HEK293 (cell line): ENCODE measurements around the gene TFAP2E.
A peak's percentile ranks its signal among the peaks of the same experiment; 100 is the strongest.

Source experiments
- CTCF ChIP-seq: fragments of 450-650 bp; formaldehyde crosslinking; IDR thresholded peaks from 2 replicates; pipeline ENCODE4 v1.5.1; 2016; ENCODE audit warnings: missing biosample characterization, missing genetic modification characterization
- SCRT1 ChIP-seq: fragments of 450-650 bp; formaldehyde crosslinking; IDR thresholded peaks from 2 replicates; pipeline ENCODE4 v1.5.1; 2016; ENCODE audit warnings: missing biosample characterization, missing genetic modification characterization, borderline replicate concordance
- ZBTB17 ChIP-seq: fragments of 450-650 bp; formaldehyde crosslinking; IDR thresholded peaks from 2 replicates; pipeline ENCODE4 v1.5.1; 2016; ENCODE audit warnings: missing biosample characterization, missing genetic modification characterization
- ZBTB20 ChIP-seq: fragments of 450-650 bp; formaldehyde crosslinking; IDR thresholded peaks from 2 replicates; pipeline ENCODE4 v1.5.1; 2016; ENCODE audit warnings: missing biosample characterization, missing genetic modification characterization
- ZBTB48 ChIP-seq: fragments of 450-650 bp; formaldehyde crosslinking; IDR thresholded peaks from 2 replicates; pipeline ENCODE4 v1.5.1; 2016; ENCODE audit warnings: missing biosample characterization, missing genetic modification characterization
- ZNF133 ChIP-seq: fragments of 450-650 bp; formaldehyde crosslinking; IDR thresholded peaks from 2 replicates; pipeline ENCODE4 v1.5.1; 2016; ENCODE audit warnings: missing biosample characterization, missing genetic modification characterization
- ZNF140 ChIP-seq: fragments of 450-650 bp; formaldehyde crosslinking; IDR thresholded peaks from 2 replicates; pipeline ENCODE4 v1.5.1; 2016; ENCODE audit warnings: missing biosample characterization, missing genetic modification characterization
- ZNF155 ChIP-seq: fragments of 450-650 bp; formaldehyde crosslinking; IDR thresholded peaks from 2 replicates; pipeline ENCODE4 v1.5.1; 2016; ENCODE audit warnings: missing biosample characterization, missing genetic modification characterization
- ZNF169 ChIP-seq: fragments of 450-650 bp; formaldehyde crosslinking; IDR thresholded peaks from 2 replicates; pipeline ENCODE4 v1.5.1; 2016; ENCODE audit warnings: missing biosample characterization, missing genetic modification characterization
- ZNF202 ChIP-seq: fragments of 450-650 bp; formaldehyde crosslinking; IDR thresholded peaks from 2 replicates; pipeline ENCODE4 v1.5.1; 2016; ENCODE audit warnings: missing biosample characterization, missing genetic modification characterization, borderline replicate concordance
- ZNF221 ChIP-seq: fragments of 450-650 bp; formaldehyde crosslinking; IDR thresholded peaks from 2 replicates; pipeline ENCODE4 v1.5.1; 2017; ENCODE audit warnings: missing biosample characterization, missing genetic modification characterization, borderline replicate concordance
- ZNF266 ChIP-seq: fragments of 450-650 bp; formaldehyde crosslinking; IDR thresholded peaks from 2 replicates; pipeline ENCODE4 v1.5.1; 2016; ENCODE audit warnings: missing biosample characterization, missing genetic modification characterization, low read depth
- ZNF280C ChIP-seq: fragments of 450-650 bp; formaldehyde crosslinking; IDR thresholded peaks from 2 replicates; pipeline ENCODE4 v1.5.1; 2016; ENCODE audit warnings: missing biosample characterization, missing genetic modification characterization
- ZNF302 ChIP-seq: fragments of 450-650 bp; formaldehyde crosslinking; IDR thresholded peaks from 2 replicates; pipeline ENCODE4 v1.5.1; 2016; ENCODE audit warnings: missing biosample characterization, missing genetic modification characterization, low read depth
- ZNF311 ChIP-seq: fragments of 450-650 bp; formaldehyde crosslinking; IDR thresholded peaks from 2 replicates; pipeline ENCODE4 v1.5.1; 2017; ENCODE audit warnings: missing biosample characterization, missing genetic modification characterization, borderline replicate concordance
- ZNF473 ChIP-seq: fragments of 450-650 bp; formaldehyde crosslinking; IDR thresholded peaks from 2 replicates; pipeline ENCODE4 v1.5.1; 2017; ENCODE audit warnings: missing biosample characterization, missing genetic modification characterization
- ZNF513 ChIP-seq: fragments of 450-650 bp; IDR thresholded peaks from 2 replicates; pipeline ENCODE4 v1.5.1; 2018; ENCODE audit warnings: missing biosample characterization, missing genetic modification characterization
- ZNF514 ChIP-seq: fragments of 450-650 bp; formaldehyde crosslinking; IDR thresholded peaks from 2 replicates; pipeline ENCODE4 v1.5.1; 2016; ENCODE audit warnings: missing biosample characterization, missing genetic modification characterization
- ZNF555 ChIP-seq: fragments of 450-650 bp; formaldehyde crosslinking; conservative IDR thresholded peaks from 2 replicates; pipeline ENCODE4 v1.5.1; 2017; ENCODE audit warnings: missing biosample characterization, mild to moderate bottlenecking, missing genetic modification characterization, inconsistent platforms
- ZNF626 ChIP-seq: fragments of 450-650 bp; sonication (Bioruptor Pico); formaldehyde crosslinking; IDR thresholded peaks from 2 replicates; pipeline ENCODE4 v1.5.1; 2018; ENCODE audit warnings: missing biosample characterization, missing genetic modification characterization, inconsistent platforms
- ZNF629 ChIP-seq: fragments of 450-650 bp; formaldehyde crosslinking; IDR thresholded peaks from 2 replicates; pipeline ENCODE4 v1.5.1; 2017; ENCODE audit warnings: missing biosample characterization, missing genetic modification characterization
- ZNF704 ChIP-seq: fragments of 450-650 bp; formaldehyde crosslinking; IDR thresholded peaks from 2 replicates; pipeline ENCODE4 v1.5.1; 2016; ENCODE audit warnings: missing biosample characterization, missing genetic modification characterization
- ZNF830 ChIP-seq: fragments of 450-650 bp; IDR thresholded peaks from 2 replicates; pipeline ENCODE4 v1.5.0; 2018; ENCODE audit warnings: missing biosample characterization, missing genetic modification characterization, low read depth, mild to moderate bottlenecking, moderate library complexity
- TF ChIP-seq, protein P1 (sequence below): IDR thresholded peaks from 2 replicates; pipeline ENCODE4 v1.6.1; 2011; ENCODE audit warnings: mild to moderate bottlenecking, low read depth, low read length, borderline replicate concordance
- TF ChIP-seq, protein P2 (sequence below): fragments of 450-650 bp; formaldehyde crosslinking; IDR thresholded peaks from 2 replicates; pipeline ENCODE4 v1.5.1; 2016; ENCODE audit warnings: missing biosample characterization, missing genetic modification characterization, borderline replicate concordance

Gene TFAP2E

GRCh38 chr1:35568975-35569395, 4.1 kb upstream of the TFAP2E start (continued):
- no peak for TF ChIP-seq ZNF280C (tag by site-specific recombination)
- no peak for TF ChIP-seq ZNF266 (tag by site-specific recombination)
- TF ChIP-seq ZNF140 (tag by site-specific recombination): no peak
- TF ChIP-seq SCRT1 (tag by site-specific recombination): no peak
- no peak for TF ChIP-seq ZNF133 (tag by site-specific recombination)
- TF ChIP-seq ZNF830 (tag by site-specific recombination): no peak
- TF ChIP-seq ZNF169: no peak
- TF ChIP-seq CTCF (tag by site-specific recombination): peak; percentile 91
- no peak for TF ChIP-seq ZNF473
- TF ChIP-seq ZNF202 (tag by site-specific recombination): no peak
- TF ChIP-seq, protein P1, sequence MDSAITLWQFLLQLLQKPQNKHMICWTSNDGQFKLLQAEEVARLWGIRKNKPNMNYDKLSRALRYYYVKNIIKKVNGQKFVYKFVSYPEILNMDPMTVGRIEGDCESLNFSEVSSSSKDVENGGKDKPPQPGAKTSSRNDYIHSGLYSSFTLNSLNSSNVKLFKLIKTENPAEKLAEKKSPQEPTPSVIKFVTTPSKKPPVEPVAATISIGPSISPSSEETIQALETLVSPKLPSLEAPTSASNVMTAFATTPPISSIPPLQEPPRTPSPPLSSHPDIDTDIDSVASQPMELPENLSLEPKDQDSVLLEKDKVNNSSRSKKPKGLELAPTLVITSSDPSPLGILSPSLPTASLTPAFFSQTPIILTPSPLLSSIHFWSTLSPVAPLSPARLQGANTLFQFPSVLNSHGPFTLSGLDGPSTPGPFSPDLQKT: no peak
- TF ChIP-seq ZBTB17 (tag by site-specific recombination): peak; percentile 44; the same call in 1 of the 2 replicates
- TF ChIP-seq ZNF629 (tag by site-specific recombination): no peak
- TF ChIP-seq ZNF302 (tag by site-specific recombination): no peak
- no peak for TF ChIP-seq ZNF704 (tag by site-specific recombination)
- TF ChIP-seq ZNF155: no peak
- no peak for TF ChIP-seq ZNF221 (tag by site-specific recombination)
- TF ChIP-seq ZNF514 (tag by site-specific recombination): no peak
- no peak for TF ChIP-seq ZBTB48 (tag by site-specific recombination)
- TF ChIP-seq ZBTB20: no peak
- no peak for TF ChIP-seq ZNF626 (tag by site-specific recombination)
- TF ChIP-seq ZNF311 (tag by site-specific recombination): no peak
- TF ChIP-seq, protein P2, sequence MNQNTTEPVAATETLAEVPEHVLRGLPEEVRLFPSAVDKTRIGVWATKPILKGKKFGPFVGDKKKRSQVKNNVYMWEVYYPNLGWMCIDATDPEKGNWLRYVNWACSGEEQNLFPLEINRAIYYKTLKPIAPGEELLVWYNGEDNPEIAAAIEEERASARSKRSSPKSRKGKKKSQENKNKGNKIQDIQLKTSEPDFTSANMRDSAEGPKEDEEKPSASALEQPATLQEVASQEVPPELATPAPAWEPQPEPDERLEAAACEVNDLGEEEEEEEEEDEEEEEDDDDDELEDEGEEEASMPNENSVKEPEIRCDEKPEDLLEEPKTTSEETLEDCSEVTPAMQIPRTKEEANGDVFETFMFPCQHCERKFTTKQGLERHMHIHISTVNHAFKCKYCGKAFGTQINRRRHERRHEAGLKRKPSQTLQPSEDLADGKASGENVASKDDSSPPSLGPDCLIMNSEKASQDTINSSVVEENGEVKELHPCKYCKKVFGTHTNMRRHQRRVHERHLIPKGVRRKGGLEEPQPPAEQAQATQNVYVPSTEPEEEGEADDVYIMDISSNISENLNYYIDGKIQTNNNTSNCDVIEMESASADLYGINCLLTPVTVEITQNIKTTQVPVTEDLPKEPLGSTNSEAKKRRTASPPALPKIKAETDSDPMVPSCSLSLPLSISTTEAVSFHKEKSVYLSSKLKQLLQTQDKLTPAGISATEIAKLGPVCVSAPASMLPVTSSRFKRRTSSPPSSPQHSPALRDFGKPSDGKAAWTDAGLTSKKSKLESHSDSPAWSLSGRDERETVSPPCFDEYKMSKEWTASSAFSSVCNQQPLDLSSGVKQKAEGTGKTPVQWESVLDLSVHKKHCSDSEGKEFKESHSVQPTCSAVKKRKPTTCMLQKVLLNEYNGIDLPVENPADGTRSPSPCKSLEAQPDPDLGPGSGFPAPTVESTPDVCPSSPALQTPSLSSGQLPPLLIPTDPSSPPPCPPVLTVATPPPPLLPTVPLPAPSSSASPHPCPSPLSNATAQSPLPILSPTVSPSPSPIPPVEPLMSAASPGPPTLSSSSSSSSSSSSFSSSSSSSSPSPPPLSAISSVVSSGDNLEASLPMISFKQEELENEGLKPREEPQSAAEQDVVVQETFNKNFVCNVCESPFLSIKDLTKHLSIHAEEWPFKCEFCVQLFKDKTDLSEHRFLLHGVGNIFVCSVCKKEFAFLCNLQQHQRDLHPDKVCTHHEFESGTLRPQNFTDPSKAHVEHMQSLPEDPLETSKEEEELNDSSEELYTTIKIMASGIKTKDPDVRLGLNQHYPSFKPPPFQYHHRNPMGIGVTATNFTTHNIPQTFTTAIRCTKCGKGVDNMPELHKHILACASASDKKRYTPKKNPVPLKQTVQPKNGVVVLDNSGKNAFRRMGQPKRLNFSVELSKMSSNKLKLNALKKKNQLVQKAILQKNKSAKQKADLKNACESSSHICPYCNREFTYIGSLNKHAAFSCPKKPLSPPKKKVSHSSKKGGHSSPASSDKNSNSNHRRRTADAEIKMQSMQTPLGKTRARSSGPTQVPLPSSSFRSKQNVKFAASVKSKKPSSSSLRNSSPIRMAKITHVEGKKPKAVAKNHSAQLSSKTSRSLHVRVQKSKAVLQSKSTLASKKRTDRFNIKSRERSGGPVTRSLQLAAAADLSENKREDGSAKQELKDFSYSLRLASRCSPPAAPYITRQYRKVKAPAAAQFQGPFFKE: no peak
- no peak for TF ChIP-seq ZNF555
- TF ChIP-seq ZNF513: peak; percentile 54; the same call in 1 of the 2 replicates
